ENCODE data around the gene TMEM88.

TMEM88 gene

DNA sequence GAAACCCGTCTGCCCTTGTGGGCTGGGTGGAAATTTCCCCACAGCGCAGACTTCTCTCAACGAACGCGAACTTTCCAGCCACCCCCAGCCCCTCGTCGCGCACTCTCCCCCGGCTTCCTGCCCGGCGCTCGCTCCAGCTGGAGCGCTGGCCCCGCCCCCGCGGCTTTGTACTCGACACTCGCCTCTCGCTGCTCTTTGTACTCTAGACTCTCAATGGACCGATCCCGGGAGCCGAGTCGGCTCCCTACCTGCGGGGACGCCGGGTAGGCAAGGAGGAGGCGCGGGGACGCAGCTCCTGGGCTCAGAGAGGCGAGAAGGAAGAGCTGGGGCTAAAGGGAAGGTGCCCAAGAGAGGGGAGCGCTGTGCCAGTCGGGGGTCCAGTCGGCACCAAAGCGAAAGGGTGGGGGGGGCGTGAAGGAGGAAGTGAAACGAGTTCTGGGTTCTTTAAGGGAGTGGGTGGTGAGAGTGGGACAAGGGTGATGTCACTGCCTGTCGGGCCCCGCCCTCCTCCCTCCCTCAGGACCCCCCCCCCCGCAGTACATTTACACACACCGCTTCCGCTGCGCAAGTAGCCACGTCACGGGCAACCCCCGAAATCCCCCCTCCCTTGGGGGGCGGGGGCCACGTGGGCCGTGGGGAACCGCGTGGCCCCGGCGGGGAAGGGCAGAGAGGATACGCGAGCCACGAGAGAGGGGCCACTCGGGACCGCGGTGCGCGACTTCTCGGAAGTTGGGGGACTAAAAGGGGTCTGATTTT lies 11.2 kb upstream of the TMEM88 start:
- Histone ChIP-seq H3K27me3 (no peaks in the 10 kb centered on the region), H3K27ac (peak overlapping the region; percentile 94), H3K9me3 (no peaks in the 10 kb centered on the region), H3K36me3 (peaks cover 48% of the 10 kb centered on the region), H3K4me1 (peaks cover 38% of the 10 kb centered on the region), H4K20me1 (peaks cover 87% of the 10 kb centered on the region), H3K4me3 (peak overlapping the region; percentile 78), H3K9ac (peak overlapping the region; percentile 91), H3K4me2 (peak overlapping the region; percentile 99)
- TF ChIP-seq Cebpa-rat (IDR thresholded peaks at IDR 0.05) = no peak

DNA sequence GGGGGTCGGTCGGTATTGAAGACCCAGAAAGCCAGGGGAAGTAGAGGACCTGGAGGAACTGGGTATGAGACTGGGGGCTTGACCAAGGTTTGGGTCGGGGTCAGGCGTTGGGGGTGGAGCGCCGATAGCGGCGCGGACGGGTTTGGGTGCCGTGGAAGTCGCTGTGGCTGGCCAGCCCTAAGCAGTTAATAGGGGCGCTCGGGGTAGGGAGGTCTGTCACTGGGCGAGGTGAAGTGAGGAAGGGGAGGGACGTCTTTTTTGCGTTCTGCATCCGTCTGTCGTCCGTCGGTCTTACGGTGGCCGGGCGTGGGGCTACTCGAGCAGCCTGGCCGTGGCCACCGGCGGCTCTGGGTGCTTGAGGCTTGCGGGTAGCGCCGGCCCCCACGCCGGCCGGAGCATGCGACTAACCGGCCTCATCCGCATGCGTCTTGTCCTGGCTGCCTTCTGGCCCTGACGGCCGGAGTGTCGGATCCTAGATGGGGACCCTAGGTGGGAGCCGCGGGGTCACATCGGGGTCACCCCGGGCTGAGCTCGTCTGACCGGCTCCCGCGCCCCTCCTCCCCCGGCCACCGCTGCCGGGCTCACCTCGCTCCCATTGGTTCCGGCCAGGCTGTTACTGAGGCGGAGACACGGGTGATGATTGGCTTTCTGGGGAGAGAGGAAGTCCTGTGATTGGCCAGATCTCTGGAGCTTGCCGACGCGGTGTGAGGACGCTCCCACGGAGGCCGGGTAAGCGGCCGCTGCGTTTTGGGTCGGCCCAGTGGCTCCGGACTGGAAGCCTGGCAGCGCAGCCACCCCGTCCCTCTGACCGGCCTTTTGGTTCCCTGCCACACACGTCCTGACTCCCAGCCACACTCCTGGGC lies 10.3 kb upstream of the TMEM88 start:
- H3K27ac ChIP-seq = peak overlapping the region; percentile 94
- H4K20me1 ChIP-seq = peaks cover 87% of the 10 kb centered on the region
- H3K4me2 ChIP-seq = peak overlapping the region; percentile 99
- peaks cover 29% of the 10 kb centered on the region for H3K4me1 ChIP-seq
- peaks cover 56% of the 10 kb centered on the region for H3K36me3 ChIP-seq
- no peaks in the 10 kb centered on the region for H3K9me3 ChIP-seq
- peak overlapping the region; percentile 91 for H3K9ac ChIP-seq
- peak overlapping the region; percentile 78 for H3K4me3 ChIP-seq
- no peaks in the 10 kb centered on the region for H3K27me3 ChIP-seq
- TF ChIP-seq Cebpa-rat (IDR thresholded peaks at IDR 0.05) = no peak

DNA sequence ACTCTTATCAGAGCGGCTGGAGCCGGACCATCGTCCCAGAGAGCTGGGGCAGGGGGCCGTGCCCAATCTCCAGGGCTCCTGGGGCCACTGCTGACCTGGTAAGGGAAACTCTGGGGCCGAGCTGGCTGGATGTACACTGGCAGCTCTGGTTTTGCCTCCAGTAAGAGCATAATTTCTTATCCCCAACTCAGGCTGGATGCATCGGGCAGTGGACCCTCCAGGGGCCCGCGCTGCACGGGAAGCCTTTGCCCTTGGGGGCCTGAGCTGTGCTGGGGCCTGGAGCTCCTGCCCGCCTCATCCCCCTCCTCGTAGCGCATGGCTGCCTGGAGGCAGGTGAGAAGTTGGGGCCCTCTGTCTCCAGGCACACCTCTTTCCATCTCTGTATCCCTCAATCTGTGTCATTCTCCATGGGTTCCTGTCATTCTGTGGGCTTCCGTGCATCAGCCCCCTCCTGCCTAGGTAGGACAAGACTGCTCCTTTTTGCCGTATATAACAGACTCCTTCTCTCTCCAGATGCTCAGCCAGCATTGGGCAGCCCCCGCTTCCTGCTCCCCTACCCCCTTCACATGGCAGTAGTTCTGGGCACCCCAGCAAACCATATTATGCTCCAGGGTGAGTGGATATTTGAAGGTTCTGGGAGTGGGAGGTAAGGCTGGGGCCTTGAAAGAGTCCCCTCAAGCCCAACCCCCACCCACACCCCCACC lies 9.4 kb upstream of the TMEM88 start:
- H3K9ac ChIP-seq = peak overlapping the region; percentile 91
- H3K4me2 ChIP-seq = peak overlapping the region; percentile 99

DNA sequence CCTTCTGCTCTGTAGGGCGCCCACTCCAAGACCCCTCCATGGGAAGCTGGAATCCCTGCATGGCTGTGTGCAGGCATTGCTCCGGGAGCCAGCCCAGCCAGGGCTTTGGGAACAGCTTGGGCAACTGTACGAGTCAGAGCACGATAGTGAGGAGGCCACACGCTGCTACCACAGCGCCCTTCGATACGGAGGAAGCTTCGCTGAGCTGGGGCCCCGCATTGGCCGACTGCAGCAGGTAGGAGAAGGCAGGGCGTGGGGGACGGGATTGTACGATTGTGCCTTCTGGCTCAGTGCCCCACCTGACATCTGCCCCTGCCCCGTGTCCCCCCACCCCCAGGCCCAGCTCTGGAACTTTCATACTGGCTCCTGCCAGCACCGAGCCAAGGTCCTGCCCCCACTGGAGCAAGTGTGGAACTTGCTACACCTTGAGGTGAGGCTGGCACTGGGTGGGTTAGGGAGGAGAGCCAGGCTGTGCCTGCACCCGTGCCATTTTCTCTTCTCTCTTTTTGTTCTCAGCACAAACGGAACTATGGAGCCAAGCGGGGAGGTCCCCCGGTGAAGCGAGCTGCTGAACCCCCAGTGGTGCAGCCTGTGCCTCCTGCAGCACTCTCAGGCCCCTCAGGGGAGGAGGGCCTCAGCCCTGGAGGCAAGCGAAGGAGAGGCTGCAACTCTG lies 8.7 kb upstream of the TMEM88 start:
- H3K27me3 ChIP-seq = no peaks in the 10 kb centered on the region
- H3K9me3 ChIP-seq = no peaks in the 10 kb centered on the region
- no peak overlapping the region for H3K27ac ChIP-seq
- H4K20me1 ChIP-seq = peaks cover 87% of the 10 kb centered on the region
- TF ChIP-seq Cebpa-rat (IDR thresholded peaks at IDR 0.05) = no peak
- H3K4me2 ChIP-seq = no peak overlapping the region
- H3K4me3 ChIP-seq = no peak overlapping the region
- H3K9ac ChIP-seq = no peak overlapping the region
- peaks cover 60% of the 10 kb centered on the region for H3K36me3 ChIP-seq
- H3K4me1 ChIP-seq = peaks cover 20% of the 10 kb centered on the region

More for the DNA sequence above, 9.4 kb upstream of the TMEM88 start:
- Histone ChIP-seq H3K4me1 (peaks cover 20% of the 10 kb centered on the region), H3K27me3 (no peaks in the 10 kb centered on the region), H3K4me3 (peak overlapping the region; percentile 78), H3K9me3 (no peaks in the 10 kb centered on the region), H3K36me3 (peaks cover 57% of the 10 kb centered on the region), H4K20me1 (peaks cover 87% of the 10 kb centered on the region), H3K27ac (no peak overlapping the region)
- no peak for TF ChIP-seq Cebpa-rat (IDR thresholded peaks at IDR 0.05)

GRCh38 chr17:7846765-7847661 lies 7.9 kb upstream of the TMEM88 start:
- no peaks in the 10 kb centered on the region for H3K9me3 ChIP-seq
- H3K4me2 ChIP-seq = no peak overlapping the region
- H3K27me3 ChIP-seq = no peaks in the 10 kb centered on the region
- peaks cover 67% of the 10 kb centered on the region for H3K36me3 ChIP-seq
- H3K27ac ChIP-seq = no peak overlapping the region
- H3K9ac ChIP-seq = no peak overlapping the region
- H4K20me1 ChIP-seq = peaks cover 91% of the 10 kb centered on the region
- H3K4me1 ChIP-seq = peaks cover 24% of the 10 kb centered on the region
- TF ChIP-seq Cebpa-rat (IDR thresholded peaks at IDR 0.05) = no peak
- no peak overlapping the region for H3K4me3 ChIP-seq

DNA sequence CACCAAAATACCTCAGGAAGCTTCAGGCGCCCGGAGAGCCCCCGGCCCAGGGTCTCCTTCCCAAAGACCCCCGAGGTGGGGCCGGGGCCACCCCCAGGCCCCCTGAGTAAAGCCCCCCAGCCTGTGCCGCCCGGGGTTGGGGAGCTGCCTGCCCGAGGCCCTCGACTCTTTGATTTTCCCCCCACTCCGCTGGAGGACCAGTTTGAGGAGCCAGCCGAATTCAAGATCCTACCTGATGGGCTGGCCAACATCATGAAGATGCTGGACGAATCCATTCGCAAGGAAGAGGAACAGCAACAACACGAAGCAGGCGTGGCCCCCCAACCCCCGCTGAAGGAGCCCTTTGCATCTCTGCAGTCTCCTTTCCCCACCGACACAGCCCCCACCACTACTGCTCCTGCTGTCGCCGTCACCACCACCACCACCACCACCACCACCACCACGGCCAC lies 6.7 kb upstream of the TMEM88 start:
- peaks cover 30% of the 10 kb centered on the region for H3K4me1 ChIP-seq
- H3K4me3 ChIP-seq = no peak overlapping the region
- no peak overlapping the region for H3K4me2 ChIP-seq
- peaks cover 79% of the 10 kb centered on the region for H3K36me3 ChIP-seq
- TF ChIP-seq Cebpa-rat (IDR thresholded peaks at IDR 0.05) = no peak
- H3K27ac ChIP-seq = no peak overlapping the region
- no peak overlapping the region for H3K9ac ChIP-seq
- H4K20me1 ChIP-seq = peaks cover 92% of the 10 kb centered on the region
- no peaks in the 10 kb centered on the region for H3K27me3 ChIP-seq
- no peaks in the 10 kb centered on the region for H3K9me3 ChIP-seq

DNA sequence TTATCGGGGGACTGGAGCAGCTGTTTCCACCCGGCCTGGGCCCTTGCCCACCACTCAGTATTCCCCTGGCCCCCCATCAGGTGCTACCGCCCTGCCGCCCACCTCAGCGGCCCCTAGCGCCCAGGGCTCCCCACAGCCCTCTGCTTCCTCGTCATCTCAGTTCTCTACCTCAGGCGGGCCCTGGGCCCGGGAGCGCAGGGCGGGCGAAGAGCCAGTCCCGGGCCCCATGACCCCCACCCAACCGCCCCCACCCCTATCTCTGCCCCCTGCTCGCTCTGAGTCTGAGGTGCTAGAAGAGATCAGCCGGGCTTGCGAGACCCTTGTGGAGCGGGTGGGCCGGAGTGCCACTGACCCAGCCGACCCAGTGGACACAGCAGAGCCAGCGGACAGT lies 6.1 kb upstream of the TMEM88 start:
- H3K27me3 ChIP-seq = no peaks in the 10 kb centered on the region
- no peak overlapping the region for H3K4me3 ChIP-seq
- no peak overlapping the region for H3K27ac ChIP-seq
- H3K9ac ChIP-seq = no peak overlapping the region
- H3K36me3 ChIP-seq = peaks cover 84% of the 10 kb centered on the region
- peaks cover 92% of the 10 kb centered on the region for H4K20me1 ChIP-seq
- H3K4me1 ChIP-seq = peaks cover 30% of the 10 kb centered on the region
- TF ChIP-seq Cebpa-rat (IDR thresholded peaks at IDR 0.05) = no peak
- no peak overlapping the region for H3K4me2 ChIP-seq
- H3K9me3 ChIP-seq = no peaks in the 10 kb centered on the region

GRCh38 chr17:7849130-7849750 lies 5.6 kb upstream of the TMEM88 start:
- Histone ChIP-seq H3K27me3 (no peaks in the 10 kb centered on the region), H3K4me3 (no peak overlapping the region), H3K4me1 (peaks cover 30% of the 10 kb centered on the region), H3K36me3 (peaks cover 90% of the 10 kb centered on the region), H3K9me3 (no peaks in the 10 kb centered on the region), H3K9ac (0 out of 2 replicates have a peak overlapping the region, but pooled peaks have one; percentile 24), H3K27ac (no peak overlapping the region), H3K4me2 (no peak overlapping the region), H4K20me1 (peaks cover 88% of the 10 kb centered on the region)
- TF ChIP-seq Cebpa-rat (IDR thresholded peaks at IDR 0.05) = no peak
